ENCODE data around the gene FERMT2. TPM values are rescaled to one million over a fixed set of nuclear protein-coding genes. Genes with fewer than 3 reads are reported as not detected.

Gene FERMT2
- total RNA-seq, 6 experiments from 2014 or later, result 40.4 to 64.5 (median 53.3) TPM

- H3K27ac ChIP-seq, result peak overlapping the region in 1 of 3 donors; percentile 54
- ATAC-seq (no peak), DNase-seq (no peak)
- no peaks in the 10 kb centered on the region for H3K27me3 ChIP-seq
- TF ChIP-seq POLR2A (IDR thresholded peaks at IDR 0.05) (no peak), CTCF (IDR thresholded peaks at IDR 0.05) (no peak)
- H3K9me3 ChIP-seq, result no peaks in the 10 kb centered on the region
- H3K4me1 ChIP-seq, result peaks cover 0 to 57% (median 14%) of the 10 kb centered on the region in 4 donors
- H3K36me3 ChIP-seq, result no peaks in the 10 kb centered on the region
- intact Hi-C loops (cut with DNase I), result no loop called here
- H3K4me3 ChIP-seq, result no peak overlapping the region
- WGBS (ENCODE audit: insufficient coverage, low coverage, low lambda C conversion rate, missing lambda C conversion rate), result 38% methylated on average over 4 of the region's 4 CpGs
These were observed 13.5 kb downstream of the FERMT2 start for GRCh38 chr14:52937306-52937705.

GRCh38 chr14:52936437-52936836 lies 14.4 kb downstream of the FERMT2 start:
- no peak overlapping the region for H3K4me3 ChIP-seq
- no peak for DNase-seq
- H3K27me3 ChIP-seq, result no peaks in the 10 kb centered on the region
- WGBS (ENCODE audit: insufficient coverage, low coverage, low lambda C conversion rate, missing lambda C conversion rate), result 36% methylated on average over 1 of the region's 1 CpG
- H3K4me1 ChIP-seq, result peaks cover 0 to 62% (median 14%) of the 10 kb centered on the region in 4 donors
- H3K36me3 ChIP-seq, result no peaks in the 10 kb centered on the region
- H3K9me3 ChIP-seq, result no peaks in the 10 kb centered on the region
- intact Hi-C loops (cut with DNase I), result no loop called here
- TF ChIP-seq CTCF (IDR thresholded peaks at IDR 0.05) (no peak), POLR2A (IDR thresholded peaks at IDR 0.05) (no peak)
- H3K27ac ChIP-seq, result peak overlapping the region in 1 of 3 donors; percentile 54
- ATAC-seq, result peak in 3 of 4 donors; percentile 12 to 14 (median 13)

- peak; percentile 75 to 87 (median 85) for ATAC-seq
- H3K4me3 ChIP-seq, result peak overlapping the region in 1 of 3 donors; percentile 3
- no peaks in the 10 kb centered on the region for H3K36me3 ChIP-seq
- TF ChIP-seq CTCF (IDR thresholded peaks at IDR 0.05) (no peak), POLR2A (IDR thresholded peaks at IDR 0.05) (no peak)
- no peaks in the 10 kb centered on the region for H3K27me3 ChIP-seq
- peak overlapping the region; percentile 1 to 68 (median 54) for H3K27ac ChIP-seq
- no peak for DNase-seq
- WGBS (ENCODE audit: insufficient coverage, low coverage, low lambda C conversion rate, missing lambda C conversion rate), result 25% methylated on average over 3 of the region's 3 CpGs
- peaks cover 0 to 68% (median 15%) of the 10 kb centered on the region in 4 donors for H3K4me1 ChIP-seq
- no peaks in the 10 kb centered on the region for H3K9me3 ChIP-seq
- intact Hi-C loops (cut with DNase I), result no loop called here
These were observed 15.0 kb downstream of the FERMT2 start for GRCh38 chr14:52935833-52936232.

- 24% methylated on average over 2 of the region's 2 CpGs for WGBS (ENCODE audit: insufficient coverage, low coverage, low lambda C conversion rate, missing lambda C conversion rate)
- Histone ChIP-seq H3K4me3 (no peak overlapping the region), H3K9me3 (no peaks in the 10 kb centered on the region), H3K36me3 (no peaks in the 10 kb centered on the region), H3K27me3 (no peaks in the 10 kb centered on the region), H3K27ac (peak overlapping the region; percentile 1 to 68 (median 54)), H3K4me1 (peaks cover 0 to 78% (median 19%) of the 10 kb centered on the region in 4 donors)
- ATAC-seq (peak; percentile 65 to 73 (median 69)), DNase-seq (no peak)
- TF ChIP-seq POLR2A (IDR thresholded peaks at IDR 0.05), result no peak
- TF ChIP-seq CTCF (IDR thresholded peaks at IDR 0.05), result no peak
- intact Hi-C loops (cut with DNase I), result no loop called here
These were observed 16.1 kb downstream of the FERMT2 start for GRCh38 chr14:52934762-52935161.
